DMS53 treated with DMSO at 0.1 percent for 48 hours (cell line): Measurements from ENCODE around the gene C20orf141.
"Not testable (repeated sequence)": the region's sequence is repeated elsewhere in the genome, so short reads cannot be mapped to it uniquely, and the experiment has no call there.

Experiments used
- DNase-seq: peaks from one replicate; lab custom pipeline; 2025; ENCODE audit not compliant: unreplicated experiment; lab: John Stamatoyannopoulos, UW

Gene C20orf141

DNA sequence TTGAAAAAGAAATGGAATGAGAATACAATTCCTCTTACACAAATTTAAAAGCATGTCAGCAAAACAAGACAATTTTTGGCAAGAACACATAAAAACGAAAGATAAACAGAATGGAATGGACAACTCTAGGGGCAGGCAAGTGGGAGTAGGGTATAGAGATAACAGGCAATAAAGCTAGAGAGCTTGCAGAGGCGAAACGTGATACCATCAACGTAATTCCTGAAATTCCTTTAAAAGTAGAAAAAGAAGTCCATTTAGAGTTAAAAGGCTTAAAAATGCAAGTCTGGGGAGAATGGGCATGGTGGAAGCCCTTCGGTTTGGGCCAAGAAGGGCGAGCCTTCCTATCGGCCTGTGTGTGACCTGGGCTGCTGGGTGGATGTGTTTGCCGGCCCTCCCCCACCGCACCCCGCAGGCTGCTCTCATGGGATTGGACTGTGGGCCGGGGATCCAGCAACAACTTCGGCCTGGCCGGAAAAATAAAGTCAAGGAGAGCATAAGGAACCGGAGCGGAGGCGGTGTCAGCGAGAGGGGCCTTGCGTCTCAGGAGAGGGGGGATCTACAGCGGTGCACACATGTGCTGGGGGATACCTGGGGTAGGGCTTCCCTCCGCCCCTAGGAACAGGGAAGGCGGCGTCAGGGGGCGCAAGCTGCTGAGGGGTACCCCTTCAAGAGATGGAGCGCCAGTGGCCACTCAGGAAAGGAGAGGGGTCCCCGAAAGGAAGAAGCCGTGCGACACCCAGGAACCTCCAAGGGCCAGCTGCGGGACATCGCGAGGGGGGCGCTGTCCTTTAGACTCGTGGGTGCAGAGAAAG, 5.5 kb downstream of the C20orf141 start:
- DNase-seq = no peak

GRCh38 chr20:2820896-2821869, 6.4 kb downstream of the C20orf141 start:
- DNase-seq = no peak

DNA sequence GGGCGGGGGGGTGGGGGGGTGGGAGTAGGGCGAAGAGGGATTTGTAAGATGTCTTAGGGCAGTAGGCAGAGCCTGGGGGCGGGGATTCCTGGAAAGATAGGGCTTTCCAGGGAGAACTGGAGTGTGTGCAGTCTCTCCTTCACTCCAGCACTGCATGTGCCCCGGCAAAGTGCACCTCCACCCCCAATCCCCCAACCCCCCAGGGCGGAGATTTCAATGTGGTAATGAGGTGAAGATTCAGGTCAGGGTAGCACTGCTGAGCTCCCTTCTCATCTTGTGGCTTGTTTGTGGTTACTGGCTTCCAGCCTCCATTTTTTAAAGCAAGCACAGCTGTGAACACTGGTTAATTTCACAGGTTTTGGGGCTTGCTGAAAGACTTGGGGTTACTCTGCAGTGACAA, 7.3 kb downstream of the C20orf141 start:
- no peak for DNase-seq

- no peak for DNase-seq
Measured at GRCh38 chr20:2825761-2826160, 11.0 kb downstream of the C20orf141 start.

DNA sequence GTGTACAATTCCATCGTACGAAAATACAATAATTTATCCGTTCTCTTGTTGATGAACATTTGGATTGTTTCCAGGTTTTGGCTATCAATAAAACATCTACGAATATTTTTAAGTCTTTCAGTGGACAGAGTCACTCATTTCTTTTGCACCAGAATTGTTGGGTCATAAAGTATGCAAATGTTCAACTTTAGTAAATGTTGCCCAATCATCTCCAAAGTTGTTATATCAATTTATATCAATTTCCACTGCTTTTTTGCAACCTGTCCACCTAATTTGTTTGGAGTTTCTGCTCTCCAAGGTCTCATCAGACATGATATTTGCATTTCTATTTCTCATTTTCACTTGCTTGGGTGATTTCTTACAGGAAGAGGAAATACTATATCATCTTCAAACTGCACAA, 11.9 kb downstream of the C20orf141 start:
- DNase-seq = no peak

- DNase-seq = no peak
Measured at GRCh38 chr20:2829376-2829775, 14.6 kb downstream of the C20orf141 start.

GRCh38 chr20:2831206-2831605, 16.4 kb downstream of the C20orf141 start:
- not testable (repeated sequence) for DNase-seq

DNA sequence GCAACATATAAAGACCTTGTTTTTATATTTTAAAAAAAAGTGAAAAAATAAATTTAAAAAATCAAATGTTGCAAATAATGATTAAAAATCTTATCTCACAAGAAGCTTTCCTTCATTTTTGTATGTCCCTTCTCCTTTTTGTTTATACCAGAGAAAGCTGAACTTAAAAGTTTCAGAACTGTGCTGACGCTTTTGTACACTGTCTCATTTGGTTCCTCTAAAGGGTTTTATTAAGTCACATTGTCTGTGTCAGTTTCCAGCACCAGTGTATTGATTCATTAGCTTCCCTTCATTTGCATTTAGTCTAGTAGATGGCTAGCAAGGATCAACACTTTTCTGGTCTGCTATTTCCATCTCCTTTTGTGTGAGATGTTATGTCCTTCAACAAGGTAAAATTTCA, 19.0 kb downstream of the C20orf141 start:
- no peak for DNase-seq

- DNase-seq = no peak
Measured at GRCh38 chr20:2834401-2835110, 19.8 kb downstream of the C20orf141 start.

GRCh38 chr20:2835331-2835796, 20.6 kb downstream of the C20orf141 start:
- DNase-seq = no peak

- no peak for DNase-seq
Measured at GRCh38 chr20:2836035-2836434, 21.2 kb downstream of the C20orf141 start.

DNA sequence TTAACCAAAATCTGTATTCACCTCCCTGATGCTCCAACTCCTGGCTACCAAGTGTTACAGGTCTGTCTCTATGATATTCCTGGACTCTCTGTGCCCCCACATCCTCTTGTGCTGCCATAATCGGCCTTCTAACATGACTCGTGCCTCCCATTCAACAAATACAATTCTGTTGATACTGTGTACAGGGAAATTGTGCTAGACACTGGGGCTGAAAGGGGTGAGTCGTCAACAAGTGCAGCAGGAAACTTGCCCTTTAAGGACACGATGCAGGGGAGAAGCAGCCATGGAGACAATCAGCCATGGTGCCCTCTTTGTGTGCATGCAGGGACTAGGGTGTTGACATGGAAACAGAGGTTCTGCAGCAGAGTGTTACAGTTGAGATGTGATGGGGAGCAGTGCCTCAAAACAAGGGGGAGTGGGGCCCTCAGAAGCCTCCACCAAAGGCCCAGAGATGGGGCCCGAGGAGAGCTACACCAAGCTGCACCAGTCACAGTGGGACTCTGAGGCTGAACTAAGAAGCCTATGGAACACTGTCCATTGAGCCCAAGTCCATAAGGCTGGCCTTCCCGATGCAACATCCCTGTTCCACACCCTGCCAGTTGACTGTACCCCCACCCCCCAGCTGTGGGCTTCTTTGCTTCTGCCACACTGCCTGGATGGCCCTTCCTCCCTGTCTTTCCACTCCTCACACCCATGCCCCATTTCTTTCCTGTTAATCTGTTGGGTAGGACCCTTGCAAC, 22.6 kb downstream of the C20orf141 start:
- no peak for DNase-seq

- no peak for DNase-seq
Measured at GRCh38 chr20:2838170-2838797, 23.5 kb downstream of the C20orf141 start.

DNA sequence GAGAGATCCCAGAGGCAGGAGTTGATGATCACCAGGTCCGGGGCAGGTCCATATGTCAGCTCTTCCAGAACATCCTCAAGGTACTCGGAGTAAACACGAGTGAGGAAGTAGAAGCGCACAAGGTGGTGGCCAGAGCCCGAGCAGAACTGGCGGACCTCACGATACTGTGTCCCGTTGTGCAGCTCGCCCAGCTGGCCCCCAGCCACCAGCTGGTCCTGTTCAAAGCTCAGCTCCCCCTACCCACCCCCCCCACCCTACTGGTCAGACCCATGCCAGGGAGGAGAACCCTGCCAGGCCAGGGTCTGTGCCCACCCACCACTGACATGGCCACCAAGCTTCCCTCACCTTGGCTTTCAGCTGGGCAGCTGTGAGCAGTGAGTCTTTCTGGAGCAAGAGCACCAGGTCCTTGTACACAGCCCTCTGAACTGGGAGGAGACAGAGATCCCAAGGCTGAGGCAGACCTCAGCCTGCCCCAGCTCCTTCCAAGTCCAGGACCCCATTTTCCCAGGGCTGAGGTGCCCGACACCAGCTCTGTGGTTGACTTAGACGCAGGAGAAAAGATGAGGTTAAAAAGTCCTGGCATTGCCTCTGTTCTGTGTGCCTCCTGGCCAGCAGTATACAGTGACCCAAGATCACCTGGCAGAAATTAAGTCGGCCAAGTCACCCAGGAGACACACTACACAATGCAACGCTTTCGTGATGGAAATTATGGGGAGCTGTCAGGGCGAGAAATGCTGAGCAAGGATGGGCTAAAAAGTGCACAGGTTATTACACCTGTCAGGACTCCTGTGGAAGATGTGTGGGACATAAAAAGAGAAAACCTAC, 24.3 kb downstream of the C20orf141 start:
- DNase-seq = no peak

- DNase-seq = no peak
Measured at GRCh38 chr20:2839732-2840137, 24.9 kb downstream of the C20orf141 start.

DNA sequence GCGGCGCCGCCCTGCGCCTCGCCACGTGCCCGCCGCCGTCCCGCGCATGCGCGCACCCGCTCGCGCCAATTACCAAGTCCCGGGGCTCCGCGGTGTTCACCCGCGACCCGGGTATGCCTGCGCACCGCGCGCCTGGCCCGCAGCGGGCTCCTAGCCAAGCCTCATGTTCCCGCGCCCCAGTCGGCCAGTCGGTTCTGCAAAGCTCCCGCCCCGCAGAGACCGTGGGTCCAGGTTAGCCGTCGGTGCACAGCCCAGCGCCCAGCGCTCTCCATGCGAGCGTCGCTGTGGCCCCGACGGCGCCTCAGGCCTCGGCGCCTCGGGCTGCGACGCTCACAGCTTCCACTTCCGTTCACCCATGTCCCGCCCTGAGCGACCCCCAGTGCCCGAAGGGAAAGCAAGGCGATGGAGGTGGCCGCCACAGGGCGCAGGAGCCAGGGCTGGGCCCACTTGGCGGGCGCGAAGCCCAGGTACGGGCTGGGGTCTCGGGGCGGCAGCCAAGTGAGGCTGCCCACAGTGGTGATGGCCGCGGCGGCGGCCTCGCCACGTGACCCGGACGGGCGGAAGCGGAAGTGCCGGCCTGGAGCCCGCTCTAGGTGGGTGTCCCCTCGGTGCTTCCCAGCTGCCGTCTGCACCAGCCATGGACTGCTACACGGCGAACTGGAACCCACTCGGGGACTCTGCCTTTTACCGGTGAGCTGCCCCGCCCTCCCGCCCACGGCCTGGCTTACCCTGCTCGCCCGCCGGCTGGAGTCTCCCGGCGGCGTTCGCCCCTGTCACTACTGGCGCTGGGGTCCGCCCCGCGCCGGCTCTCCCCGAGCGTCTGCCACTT, 25.6 kb downstream of the C20orf141 start, which contains the start of the genes PCED1A and VPS16:
TSS of gene PCED1A (minus strand) at position 518 of the 829 bp plus-strand sequence. CDS start 743 bp downstream, outside the sequence.
TSS of gene VPS16 (plus strand) at position 608 of the 829 bp plus-strand sequence. CDS start at position 638, 30 bp downstream.
- DNase-seq = peak; percentile 72

DNA sequence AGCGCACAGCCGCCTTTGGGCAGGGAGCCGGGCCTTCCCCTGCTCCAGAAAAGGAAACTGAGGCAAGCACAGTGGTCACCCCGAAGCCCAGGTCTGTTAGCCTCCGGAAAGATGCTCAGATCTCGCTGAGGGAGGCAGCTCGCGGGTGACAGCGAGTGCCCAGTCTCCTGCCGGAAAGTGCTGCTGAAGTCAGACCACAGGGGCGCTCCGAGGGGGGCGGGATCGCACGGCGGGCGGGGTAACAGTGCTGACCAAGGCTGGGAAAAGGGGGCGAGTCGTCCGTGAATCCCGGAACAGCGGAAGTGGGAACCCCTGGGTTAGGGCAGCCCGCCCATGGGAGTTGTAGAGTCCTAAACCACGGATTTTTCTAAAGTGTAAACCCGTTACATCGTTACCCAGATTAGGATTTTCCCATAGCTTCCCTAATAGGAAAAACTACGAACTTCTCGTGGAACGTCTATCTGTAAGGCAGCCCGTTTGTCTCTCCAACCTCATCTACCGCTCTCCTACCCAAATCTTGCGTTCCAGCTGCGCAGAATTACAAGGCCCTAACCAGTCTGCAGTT, 26.3 kb downstream of the C20orf141 start:
- DNase-seq = peak; percentile 33

DNA sequence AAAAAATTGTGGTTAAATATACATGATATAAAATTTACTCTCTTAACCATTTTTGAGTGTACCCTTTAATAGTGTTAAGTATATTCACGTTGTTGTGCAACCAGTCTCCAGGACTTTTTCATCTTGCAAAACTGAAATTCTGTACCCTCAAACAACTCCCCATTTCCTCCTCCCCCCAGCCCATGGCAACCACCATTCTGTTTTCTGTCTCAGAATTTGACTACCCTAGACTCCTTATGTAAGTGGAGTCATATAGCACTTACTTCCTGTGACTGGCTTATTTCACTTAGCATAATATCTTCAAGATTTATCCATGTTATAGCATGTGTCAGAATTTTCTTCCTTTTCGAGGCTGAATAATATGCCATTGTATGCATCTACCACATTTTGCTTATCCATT, 30.8 kb downstream of the C20orf141 start:
- no peak for DNase-seq
